ENCODE measurements around the gene NBDY. TPM values are rescaled to one million over a fixed set of nuclear protein-coding genes. Genes with fewer than 3 reads are reported as not detected.
A peak's percentile ranks its signal among the peaks of the same experiment; 100 is the strongest.
"Not testable (repeated sequence)": the region's sequence is repeated elsewhere in the genome, so short reads cannot be mapped to it uniquely, and the experiment has no call there.

The NBDY gene
- total and polyA plus RNA-seq, 2 of the 13 experiments (the other 11 are each of a cell fraction or from before 2014, with no cell fraction given): 1.4 to 1.7 TPM

GRCh38 chrX:56704530-56704929, 24.5 kb upstream of the NBDY start:
- Histone ChIP-seq H3K4me2 (ENCODE audit: low read depth, low read length) (peak overlapping the region; percentile 60), H3K9ac (ENCODE audit: insufficient read depth, low read depth, low read length) (0 out of 2 replicates have a peak overlapping the region, but pooled peaks have one; percentile 22)
- H3K27ac ChIP-seq (ENCODE audit: extremely low read length, insufficient read depth, low read length); H3K79me2 ChIP-seq (ENCODE audit: insufficient read depth, low read length); in situ Hi-C loops (cut with HindIII; ENCODE audit: extremely low pct_ligation_motif_present, low pct_unique_long_range_greater_than_20kb); H3K4me3 ChIP-seq (replicated peaks in 1 of 3; ENCODE audit: insufficient read depth in 1 of 3, low read depth in 2 of 3, low read length in 3 of 3); H3K9me3 ChIP-seq (ENCODE audit: low read length); H4K20me1 ChIP-seq (ENCODE audit: insufficient read depth, low read length); BruUV-seq (replicated peaks); H2AFZ ChIP-seq (ENCODE audit: low read length); intact Hi-C loops (cut with micrococcal nuclease; ENCODE audit: unreplicated experiment); CTCF ChIA-PET (ENCODE audit: low intra/inter-chr PET ratio, low total read pairs); POLR2A ChIA-PET; H3K27me3 ChIP-seq (ENCODE audit: control insufficient read depth in 1 of 2, insufficient read depth in 2 of 2, low read length in 2 of 2); H3K36me3 ChIP-seq (replicated peaks in 1 of 2; ENCODE audit: control insufficient read depth in 1 of 2, insufficient read depth in 2 of 2, low read length in 2 of 2); H3K4me1 ChIP-seq (ENCODE audit: insufficient read depth, low read length); TF ChIP-seq HNF4G (CRISPR knock-in tag; IDR thresholded peaks at IDR 0.05; ENCODE audit: borderline replicate concordance, low read depth); FOXA1 (IDR thresholded peaks at IDR 0.05): not testable (repeated sequence)
- ATAC-seq (peak; percentile 94), FAIRE-seq (peak; percentile 71), DNase-seq (ENCODE audit: low spot score) (peak; percentile 54)
- peak; percentile 40; the same call in 1 of the 2 replicates for TF ChIP-seq PAXIP1 (CRISPR knock-in tag; conservative IDR thresholded peaks at IDR 0.05)
- TF ChIP-seq HNF4A (CRISPR knock-in tag; IDR thresholded peaks at IDR 0.05): peak; percentile 55
- TF ChIP-seq HNF4G (IDR thresholded peaks at IDR 0.05; ENCODE audit: borderline replicate concordance, low read depth, low read length): peak; percentile 12; the same call in 1 of the 2 replicates
- TF ChIP-seq FOXA1 (CRISPR knock-in tag; IDR thresholded peaks at IDR 0.05): peak; percentile 66
- TF ChIP-seq FOXA3 (CRISPR knock-in tag; IDR thresholded peaks at IDR 0.05): peak; percentile 60
- peak; percentile 53; the same call in 1 of the 2 replicates for TF ChIP-seq FOSL2 (CRISPR knock-in tag; IDR thresholded peaks at IDR 0.05)
- WGBS (ENCODE audit: low lambda C conversion rate): 3% methylated on average over 3 of the region's 4 CpGs
